Panc1 (cell line): ENCODE results near the gene CHMP6. TPM values are rescaled to one million over a fixed set of nuclear protein-coding genes. Genes with fewer than 3 reads are reported as not detected.

Experiments
- ATAC-seq: fragments of 200-7000 bp; cut with Tn5 transposase; 2 replicates; pipeline ENCODE4 v1.9.1; 2020; ENCODE audit warnings: mild to moderate bottlenecking, moderate library complexity
- BruUV-seq: library from RNA; stranded (reverse); fragments of 400-500 nt; replicated peaks from 2 replicates; lab custom pipeline; 2021; lab: Mats Ljungman, UMichigan
- CTCF ChIA-PET: fragments of 300-600 bp; sonication (Branson Sonifier 250); formaldehyde crosslinking; loops from one replicate; lab custom pipeline; 2022; ENCODE audit warnings: antibody characterized with exemption; lab: Charles Lee
- POLR2A ChIA-PET: fragments of 300-600 bp; sonication (Branson Sonifier 250); formaldehyde crosslinking; loops from one replicate; lab custom pipeline; 2022; ENCODE audit warnings: antibody characterized with exemption; lab: Charles Lee
- DNase-seq: peaks from one replicate; pipeline ENCODE4 v3.0.0-alpha.2; 2010; ENCODE audit warnings: low read depth, low spot score
- H3K27ac ChIP-seq: 2 replicates; pipeline ENCODE4 v1.5.1; 2011; ENCODE audit warnings: mild to moderate bottlenecking, low read length, inconsistent platforms
- H3K27me3 ChIP-seq: fragments of 200-500 bp; sonication (Bioruptor generic); 2 replicates; pipeline ENCODE4 v1.6.0; 2014; ENCODE audit warnings: low read length, inconsistent platforms; ENCODE audit not compliant: control insufficient read depth, insufficient read depth
- H3K36me3 ChIP-seq: fragments of 200-500 bp; sonication (Bioruptor generic); 2 replicates; pipeline ENCODE4 v1.5.1; 2014; ENCODE audit warnings: inconsistent platforms, mild to moderate bottlenecking, low read length, moderate library complexity; ENCODE audit not compliant: control insufficient read depth, insufficient read depth
- H3K4me1 ChIP-seq: 2 replicates; pipeline ENCODE4 v1.5.1; 2011; ENCODE audit warnings: inconsistent platforms, mild to moderate bottlenecking, low read length, moderate library complexity; ENCODE audit not compliant: control insufficient read depth, insufficient read depth
- H3K4me3 ChIP-seq, 2 experiments: 2 replicates each; pipeline ENCODE4 v1.5.1; 2011 to 2012; ENCODE audit warnings: low read depth in 2 of 2, low read length in 2 of 2, mild to moderate bottlenecking in 2 of 2, inconsistent platforms in 1 of 2, moderate library complexity in 1 of 2
- H3K9me3 ChIP-seq: fragments of 200-500 bp; sonication (Bioruptor generic); 2 replicates; pipeline ENCODE4 v1.5.1; 2014; ENCODE audit warnings: low read depth, mild to moderate bottlenecking, inconsistent platforms, low read length, moderate library complexity; ENCODE audit not compliant: control insufficient read depth, insufficient read depth
- CTCF ChIP-seq: fragments of 450-650 bp; IDR thresholded peaks from 2 replicates; pipeline ENCODE4 v1.5.1; 2017; ENCODE audit warnings: mild to moderate bottlenecking
- POLR2AphosphoS5 ChIP-seq: IDR thresholded peaks from 2 replicates; pipeline ENCODE4 v1.6.1; 2012; ENCODE audit warnings: mild to moderate bottlenecking, low read depth, low read length, moderate library complexity
- REST ChIP-seq, 2 experiments: IDR thresholded peaks; 2 replicates each; pipeline ENCODE4 v1.6.1; 2011 to 2012; ENCODE audit warnings: low read depth in 2 of 2, control low read depth in 1 of 2, low read length in 1 of 2, mild to moderate bottlenecking in 1 of 2, moderate library complexity in 1 of 2; ENCODE audit not compliant: insufficient read depth in 1 of 2
- SIN3A ChIP-seq: IDR thresholded peaks from 2 replicates; pipeline ENCODE4 v1.6.1; 2012; ENCODE audit warnings: low read depth, mild to moderate bottlenecking, low read length, moderate library complexity, borderline replicate concordance; ENCODE audit not compliant: insufficient read depth
- TCF7L2 ChIP-seq: IDR thresholded peaks from 2 replicates; pipeline ENCODE4 v1.6.1; 2011; ENCODE audit warnings: mild to moderate bottlenecking, low read depth, low read length, inconsistent platforms
- in situ Hi-C: cut with HindIII; loops from 2 replicates; pipeline ENCODE4 v1.10.0; 2016; ENCODE audit warnings: low sequenced_read_pairs, low pct_unique_long_range_greater_than_20kb
- intact Hi-C: fragments of 100-400 bp; cut with micrococcal nuclease; formaldehyde crosslinking; loops from one replicate; pipeline ENCODE4 v1.10.0; 2022; ENCODE audit not compliant: unreplicated experiment
- total RNA-seq: library from RNA; stranded (reverse); gene quantifications from one replicate; pipeline ENCODE4 v1.2.1, GENCODE V29; 2021; ENCODE audit not compliant: unreplicated experiment

Gene CHMP6
- total RNA-seq, 1 experiment from 2014 or later = 43.7 TPM

- CTCF ChIA-PET = interaction anchor here (0.6 kb wide), 1 partner anchor 73 kb away, joined by 5 read pairs; no protein-coding TSS in a partner anchor
- TF ChIP-seq CTCF = no peak
- TF ChIP-seq TCF7L2 = no peak
- TF ChIP-seq SIN3A = no peak
- TF ChIP-seq REST (IDR thresholded peaks at IDR 0.05; ENCODE audit: insufficient read depth in 1 of 2, low read depth in 2 of 2, low read length in 1 of 2) = no peak
- Histone ChIP-seq H3K4me1 (peaks cover 11% of the 10 kb centered on the region), H3K27ac (no peak overlapping the region), H3K27me3 (no peaks in the 10 kb centered on the region), H3K4me3 (no peak overlapping the region), H3K9me3 (no peaks in the 10 kb centered on the region), H3K36me3 (no peaks in the 10 kb centered on the region)
- BruUV-seq = no TSS peak
- ATAC-seq = no peak
- in situ Hi-C loops = no loop called here
- POLR2A ChIA-PET = interaction anchor here (0.5 kb wide), 1 partner anchor 26 kb away, joined by 15 read pairs; no protein-coding TSS in a partner anchor
- intact Hi-C loops = loop anchor here (5.0 kb wide), 1 partner anchor 556 kb away; no protein-coding TSS in a partner anchor
- DNase-seq = no peak
Observed at GRCh38 chr17:80983545-80983944, 8.1 kb upstream of the CHMP6 start.

- no peaks in the 10 kb centered on the region for H3K27me3 ChIP-seq
- no peaks in the 10 kb centered on the region for H3K36me3 ChIP-seq
- in situ Hi-C loops = no loop called here
- intact Hi-C loops = loop anchor here (5.0 kb wide), 1 partner anchor 557 kb away; no protein-coding TSS in a partner anchor
- ATAC-seq = no peak
- no peaks in the 10 kb centered on the region for H3K9me3 ChIP-seq
- no peak for DNase-seq
- CTCF ChIA-PET = interaction anchor here (0.6 kb wide), 1 partner anchor 419 kb away, joined by 7 read pairs; no protein-coding TSS in a partner anchor
- H3K4me3 ChIP-seq = no peak overlapping the region
- no peak overlapping the region for H3K27ac ChIP-seq
- no peak for TF ChIP-seq CTCF
- TF ChIP-seq TCF7L2 = no peak
- no peak for TF ChIP-seq POLR2AphosphoS5
- no peak for TF ChIP-seq REST (IDR thresholded peaks at IDR 0.05; ENCODE audit: insufficient read depth in 1 of 2, low read depth in 2 of 2, low read length in 1 of 2)
- no peak for TF ChIP-seq SIN3A
- H3K4me1 ChIP-seq = peaks cover 18% of the 10 kb centered on the region
- POLR2A ChIA-PET = no interaction called here
- no TSS peak for BruUV-seq
Observed at GRCh38 chr17:80984749-80985148, 6.9 kb upstream of the CHMP6 start.
